T-helper 17 cell (primary cell): Measurements from ENCODE around the gene ADAMTS17. TPM values are rescaled to one million over a fixed set of nuclear protein-coding genes. Genes with fewer than 3 reads are reported as not detected.

Source experiments
- ATAC-seq: fragments of 150-1000 bp; cut with Tn5 transposase; 2 replicates; pipeline ENCODE4 v1.10.0; 2021; ENCODE audit warnings: mild to moderate bottlenecking, moderate library complexity
- DNase-seq, 3 donors: peaks; one replicate each; pipeline versions ENCODE4 v3.0.0 to v3.0.0-alpha.2; 2020 to 2021
- H3K9me3 ChIP-seq: one replicate; pipeline ENCODE4 v1.7.0; 2013; ENCODE audit warnings: low read length, mild to moderate bottlenecking; ENCODE audit not compliant: control insufficient read depth, poor library complexity, severe bottlenecking
- H3K27ac Mint-ChIP-seq: one replicate; pipeline ENCODE4 v1.8.0; 2022; ENCODE audit warnings: mild to moderate bottlenecking, moderate library complexity, mixed read lengths
- H3K27me3 Mint-ChIP-seq: one replicate; pipeline ENCODE4 v1.8.0; 2022; ENCODE audit warnings: mixed read lengths
- H3K36me3 Mint-ChIP-seq: one replicate; pipeline ENCODE4 v1.8.0; 2022; ENCODE audit warnings: low read depth, mixed read lengths
- H3K4me1 Mint-ChIP-seq: one replicate; pipeline ENCODE4 v1.8.0; 2022; ENCODE audit warnings: mild to moderate bottlenecking, mixed read lengths
- H3K4me3 Mint-ChIP-seq: one replicate; pipeline ENCODE4 v1.8.0; 2022; ENCODE audit warnings: mild to moderate bottlenecking, moderate library complexity, mixed read lengths
- total RNA-seq, 4 donors: library from RNA in 2 of 4; stranded (reverse) in 2 of 4; gene quantifications; one replicate each; pipeline ENCODE4 v1.2.3 and lab custom pipeline; 2022 to 2026

ADAMTS17 gene
- total RNA-seq, 2 donors from 2014 or later, result 8.1 to 10.6 TPM

GRCh38 chr15:100109486-100110035 is 232.2 kb downstream of the ADAMTS17 start:
- ATAC-seq (no peak), DNase-seq (no peak)
- no peaks in the 10 kb centered on the region for H3K9me3 ChIP-seq
- no peak overlapping the region for H3K27ac Mint-ChIP-seq
- H3K4me1 Mint-ChIP-seq, result peaks cover 19% of the 10 kb centered on the region
- no peaks in the 10 kb centered on the region for H3K27me3 Mint-ChIP-seq
- H3K4me3 Mint-ChIP-seq, result no peak overlapping the region
- peaks cover 3% of the 10 kb centered on the region for H3K36me3 Mint-ChIP-seq

GRCh38 chr15:100108846-100109245 is 232.9 kb downstream of the ADAMTS17 start:
- peaks cover 19% of the 10 kb centered on the region for H3K4me1 Mint-ChIP-seq
- H3K27ac Mint-ChIP-seq, result no peak overlapping the region
- H3K4me3 Mint-ChIP-seq, result no peak overlapping the region
- H3K36me3 Mint-ChIP-seq, result peaks cover 3% of the 10 kb centered on the region
- no peaks in the 10 kb centered on the region for H3K27me3 Mint-ChIP-seq
- no peaks in the 10 kb centered on the region for H3K9me3 ChIP-seq
- DNase-seq (no peak), ATAC-seq (no peak)

GRCh38 chr15:100108346-100108745 is 233.4 kb downstream of the ADAMTS17 start:
- H3K9me3 ChIP-seq, result no peaks in the 10 kb centered on the region
- no peak for DNase-seq

GRCh38 chr15:100107606-100108225 is 234.1 kb downstream of the ADAMTS17 start:
- H3K36me3 Mint-ChIP-seq, result peaks cover 3% of the 10 kb centered on the region
- H3K27me3 Mint-ChIP-seq, result no peaks in the 10 kb centered on the region
- DNase-seq (no peak), ATAC-seq (no peak)
- no peaks in the 10 kb centered on the region for H3K9me3 ChIP-seq
- peaks cover 19% of the 10 kb centered on the region for H3K4me1 Mint-ChIP-seq
- no peak overlapping the region for H3K27ac Mint-ChIP-seq
- H3K4me3 Mint-ChIP-seq, result no peak overlapping the region

More at GRCh38 chr15:100108346-100108745, 233.4 kb downstream of the ADAMTS17 start:
- Mint-ChIP-seq H3K36me3 (peaks cover 3% of the 10 kb centered on the region), H3K4me3 (no peak overlapping the region), H3K27ac (no peak overlapping the region), H3K4me1 (peaks cover 19% of the 10 kb centered on the region), H3K27me3 (no peaks in the 10 kb centered on the region)
- ATAC-seq, result no peak

- H3K27ac Mint-ChIP-seq, result no peak overlapping the region
- no peak overlapping the region for H3K4me3 Mint-ChIP-seq
- peaks cover 16% of the 10 kb centered on the region for H3K4me1 Mint-ChIP-seq
- H3K27me3 Mint-ChIP-seq, result no peaks in the 10 kb centered on the region
- peaks cover 3% of the 10 kb centered on the region for H3K36me3 Mint-ChIP-seq
- ATAC-seq (no peak), DNase-seq (no peak)
- no peaks in the 10 kb centered on the region for H3K9me3 ChIP-seq
These were observed 234.6 kb downstream of the ADAMTS17 start for GRCh38 chr15:100107151-100107550.

- Mint-ChIP-seq H3K27me3 (no peaks in the 10 kb centered on the region), H3K4me3 (no peak overlapping the region), H3K36me3 (peaks cover 3% of the 10 kb centered on the region), H3K4me1 (peaks cover 15% of the 10 kb centered on the region), H3K27ac (no peak overlapping the region)
- H3K9me3 ChIP-seq, result no peaks in the 10 kb centered on the region
- DNase-seq (no peak), ATAC-seq (no peak)
These were observed 235.0 kb downstream of the ADAMTS17 start for GRCh38 chr15:100106732-100107131.

- no peak for ATAC-seq
- no peak for DNase-seq
- H3K36me3 Mint-ChIP-seq, result peaks cover 6% of the 10 kb centered on the region
- H3K27ac Mint-ChIP-seq, result no peak overlapping the region
- no peaks in the 10 kb centered on the region for H3K27me3 Mint-ChIP-seq
- H3K4me3 Mint-ChIP-seq, result no peak overlapping the region
- H3K9me3 ChIP-seq, result no peaks in the 10 kb centered on the region
- peaks cover 5% of the 10 kb centered on the region for H3K4me1 Mint-ChIP-seq
These were observed 236.7 kb downstream of the ADAMTS17 start for GRCh38 chr15:100105101-100105500.

GRCh38 chr15:100104245-100104644 is 237.5 kb downstream of the ADAMTS17 start:
- no peaks in the 10 kb centered on the region for H3K27me3 Mint-ChIP-seq
- no peak for DNase-seq
- peaks cover 6% of the 10 kb centered on the region for H3K36me3 Mint-ChIP-seq
- no peaks in the 10 kb centered on the region for H3K9me3 ChIP-seq
- no peak overlapping the region for H3K27ac Mint-ChIP-seq
- ATAC-seq, result no peak
- peaks cover 5% of the 10 kb centered on the region for H3K4me1 Mint-ChIP-seq
- no peak overlapping the region for H3K4me3 Mint-ChIP-seq

- Mint-ChIP-seq H3K4me3 (no peak overlapping the region), H3K27me3 (no peaks in the 10 kb centered on the region), H3K27ac (no peak overlapping the region), H3K4me1 (peaks cover 3% of the 10 kb centered on the region), H3K36me3 (peaks cover 6% of the 10 kb centered on the region)
- ATAC-seq (no peak), DNase-seq (no peak)
- no peaks in the 10 kb centered on the region for H3K9me3 ChIP-seq
These were observed 237.9 kb downstream of the ADAMTS17 start for GRCh38 chr15:100103828-100104227.

- Mint-ChIP-seq H3K36me3 (peaks cover 3% of the 10 kb centered on the region), H3K27me3 (no peaks in the 10 kb centered on the region), H3K4me1 (peaks cover 2% of the 10 kb centered on the region), H3K4me3 (peak overlapping the region; percentile 8), H3K27ac (no peak overlapping the region)
- H3K9me3 ChIP-seq, result no peaks in the 10 kb centered on the region
- DNase-seq (no peak), ATAC-seq (no peak)
These were observed 240.2 kb downstream of the ADAMTS17 start for GRCh38 chr15:100101426-100102089.

GRCh38 chr15:100100926-100101325 is 240.8 kb downstream of the ADAMTS17 start:
- ATAC-seq, result no peak
- Mint-ChIP-seq H3K27ac (no peak overlapping the region), H3K4me1 (peaks cover 2% of the 10 kb centered on the region), H3K4me3 (no peak overlapping the region), H3K36me3 (peaks cover 3% of the 10 kb centered on the region), H3K27me3 (no peaks in the 10 kb centered on the region)
- no peaks in the 10 kb centered on the region for H3K9me3 ChIP-seq
- DNase-seq, result no peak

GRCh38 chr15:100099976-100100375 is 241.8 kb downstream of the ADAMTS17 start:
- no peak overlapping the region for H3K27ac Mint-ChIP-seq
- ATAC-seq (no peak), DNase-seq (no peak)
- no peaks in the 10 kb centered on the region for H3K9me3 ChIP-seq
- H3K4me3 Mint-ChIP-seq, result no peak overlapping the region
- no peaks in the 10 kb centered on the region for H3K27me3 Mint-ChIP-seq
- peaks cover 2% of the 10 kb centered on the region for H3K4me1 Mint-ChIP-seq
- peaks cover 3% of the 10 kb centered on the region for H3K36me3 Mint-ChIP-seq

- Mint-ChIP-seq H3K27ac (no peak overlapping the region), H3K4me1 (peaks cover 2% of the 10 kb centered on the region), H3K4me3 (no peak overlapping the region), H3K36me3 (peaks cover 3% of the 10 kb centered on the region), H3K27me3 (no peaks in the 10 kb centered on the region)
- DNase-seq (no peak), ATAC-seq (no peak)
- no peaks in the 10 kb centered on the region for H3K9me3 ChIP-seq
These were observed 243.1 kb downstream of the ADAMTS17 start for GRCh38 chr15:100098705-100099104.
